ENCODE measurements around the gene SLC6A3. TPM values are rescaled to one million over a fixed set of nuclear protein-coding genes. Genes with fewer than 3 reads are reported as not detected.
"Not testable (repeated sequence)": the region's sequence is repeated elsewhere in the genome, so short reads cannot be mapped to it uniquely, and the experiment has no call there.

Gene SLC6A3
- total RNA-seq, 4 donors from 2014 or later = 0.07 to 0.15 TPM; not detected in 2

- peaks cover 0 to 6% of the 10 kb centered on the region in 2 donors for H3K27me3 ChIP-seq
- no peak for DNase-seq
- TF ChIP-seq CTCF (IDR thresholded peaks at IDR 0.05) = no peak
- no peak overlapping the region for H3K27ac ChIP-seq
- H3K9me3 ChIP-seq = no peaks in the 10 kb centered on the region
- no peak overlapping the region for H3K4me3 ChIP-seq
- no peaks in the 10 kb centered on the region for H3K36me3 ChIP-seq
- intact Hi-C loops (cut with DNase I; ENCODE audit: low total_unique reads) = no loop called here
- no peaks in the 10 kb centered on the region for H3K4me1 ChIP-seq
These were observed 84.4 kb downstream of the SLC6A3 start for GRCh38 chr5:1360861-1361260.

GRCh38 chr5:1360367-1360766 lies 84.9 kb downstream of the SLC6A3 start:
- H3K4me1 ChIP-seq; intact Hi-C loops (cut with DNase I; ENCODE audit: low total_unique reads); H3K27me3 ChIP-seq; H3K27ac ChIP-seq; H3K36me3 ChIP-seq; DNase-seq; H3K9me3 ChIP-seq; H3K4me3 ChIP-seq: not testable (repeated sequence)

GRCh38 chr5:1359713-1360112 lies 85.5 kb downstream of the SLC6A3 start:
- no peak for DNase-seq
- Histone ChIP-seq H3K9me3 (no peaks in the 10 kb centered on the region), H3K4me3 (no peak overlapping the region), H3K4me1 (no peaks in the 10 kb centered on the region), H3K36me3 (no peaks in the 10 kb centered on the region), H3K27ac (no peak overlapping the region), H3K27me3 (peaks cover 0 to 3% of the 10 kb centered on the region in 2 donors)
- TF ChIP-seq POLR2A (IDR thresholded peaks at IDR 0.05) (no peak), CTCF (IDR thresholded peaks at IDR 0.05) (no peak)
- intact Hi-C loops (cut with DNase I; ENCODE audit: low total_unique reads) = no loop called here

- no peaks in the 10 kb centered on the region for H3K9me3 ChIP-seq
- H3K4me3 ChIP-seq = no peak overlapping the region
- DNase-seq = no peak
- no peaks in the 10 kb centered on the region for H3K27me3 ChIP-seq
- no peaks in the 10 kb centered on the region for H3K4me1 ChIP-seq
- H3K27ac ChIP-seq = no peak overlapping the region
- H3K36me3 ChIP-seq = no peaks in the 10 kb centered on the region
- TF ChIP-seq POLR2A (IDR thresholded peaks at IDR 0.05) (no peak), CTCF (IDR thresholded peaks at IDR 0.05) (no peak)
- intact Hi-C loops (cut with DNase I; ENCODE audit: low total_unique reads) = no loop called here
These were observed 86.1 kb downstream of the SLC6A3 start for GRCh38 chr5:1359031-1359645.

- Histone ChIP-seq H3K9me3 (no peaks in the 10 kb centered on the region), H3K4me3 (no peak overlapping the region), H3K27me3 (no peaks in the 10 kb centered on the region), H3K4me1 (no peaks in the 10 kb centered on the region), H3K36me3 (no peaks in the 10 kb centered on the region), H3K27ac (no peak overlapping the region)
- no peak for DNase-seq
- intact Hi-C loops (cut with DNase I; ENCODE audit: low total_unique reads) = no loop called here
- TF ChIP-seq POLR2A (IDR thresholded peaks at IDR 0.05) (no peak), CTCF (IDR thresholded peaks at IDR 0.05) (no peak)
These were observed 86.6 kb downstream of the SLC6A3 start for GRCh38 chr5:1358726-1359025.

All from uterus (tissue), 4 donors.